Hepatic stellate cell (primary cell): ENCODE results near the gene UBL4B.

Experiments
- DNase-seq: peaks from one replicate; pipeline ENCODE4 v3.0.0; 2011; ENCODE audit warnings: low spot score

UBL4B gene

GRCh38 chr1:110085671-110086070 is 26.6 kb upstream of the UBL4B start:
- no peak for DNase-seq

- no peak for DNase-seq
Observed at GRCh38 chr1:110086961-110087360, 25.3 kb upstream of the UBL4B start.

GRCh38 chr1:110087812-110088738 is 24.2 kb upstream of the UBL4B start:
- peak; percentile 84 for DNase-seq

GRCh38 chr1:110088739-110089316 is 23.4 kb upstream of the UBL4B start:
- DNase-seq = no peak

- no peak for DNase-seq
Observed at GRCh38 chr1:110089561-110090275, 22.5 kb upstream of the UBL4B start.

- no peak for DNase-seq
Observed at GRCh38 chr1:110091381-110091780, 20.9 kb upstream of the UBL4B start.

- DNase-seq = no peak
Observed at GRCh38 chr1:110091791-110092190, 20.5 kb upstream of the UBL4B start.

- DNase-seq = no peak
Observed at GRCh38 chr1:110092991-110093390, 19.3 kb upstream of the UBL4B start.

GRCh38 chr1:110094931-110095654 is 17.1 kb upstream of the UBL4B start:
- DNase-seq = no peak

- DNase-seq = no peak
Observed at GRCh38 chr1:110097507-110098221, 14.6 kb upstream of the UBL4B start.

- no peak for DNase-seq
Observed at GRCh38 chr1:110098222-110099026, 13.8 kb upstream of the UBL4B start.

- DNase-seq = no peak
Observed at GRCh38 chr1:110100335-110100734, 11.9 kb upstream of the UBL4B start.

GRCh38 chr1:110102081-110102480 is 10.2 kb upstream of the UBL4B start:
- DNase-seq = peak; percentile 76

- DNase-seq = peak; percentile 90
Observed at GRCh38 chr1:110106013-110106941, 6.0 kb upstream of the UBL4B start.

GRCh38 chr1:110107867-110108469 is 4.3 kb upstream of the UBL4B start:
- no peak for DNase-seq

GRCh38 chr1:110111081-110111480 is 1.2 kb upstream of the UBL4B start:
- no peak for DNase-seq

- no peak for DNase-seq
Observed at GRCh38 chr1:110112656-110113055, 413 bp downstream of the UBL4B start.

GRCh38 chr1:110113551-110113950 is 1.3 kb downstream of the UBL4B start:
- no peak for DNase-seq

- DNase-seq = no peak
Observed at GRCh38 chr1:110114173-110114572, 1.9 kb downstream of the UBL4B start.
